ENCODE results near the gene ENPEP. TPM values are rescaled to one million over a fixed set of nuclear protein-coding genes. Genes with fewer than 3 reads are reported as not detected.
"Not testable (repeated sequence)": the region's sequence is repeated elsewhere in the genome, so short reads cannot be mapped to it uniquely, and the experiment has no call there.

Gene ENPEP
- total RNA-seq (2012; rRNA removed) = under 0.01 and 0.22 TPM in 2 replicates

- H3K36me3 ChIP-seq (ENCODE audit: insufficient read depth, low read length) = no peaks in the 10 kb centered on the region
- peak within 1 kb of the TSS; percentile 87 for H3K4me2 ChIP-seq (ENCODE audit: low read length)
- no peaks in the 10 kb centered on the region for H3K9me3 ChIP-seq (replicated peaks; ENCODE audit: low read length)
- peak within 1 kb of the TSS; percentile 51 for H3K9ac ChIP-seq (ENCODE audit: low read depth, low read length)
- H3K4me3 ChIP-seq (ENCODE audit: low read length) = peak within 1 kb of the TSS; percentile 67
- H3K4me1 ChIP-seq (ENCODE audit: control insufficient read depth, insufficient read depth, low read length) = peaks cover 10% of the 10 kb centered on the region
- no peaks in the 10 kb centered on the region for H3K27me3 ChIP-seq (ENCODE audit: control insufficient read depth, insufficient read depth, low read length)
Observed at GRCh38 chr4:110475881-110476818, at the start of gene ENPEP. ENPEP (plus strand) TSS chr4:110476155; CDS start chr4:110476415, 260 bp downstream.

- not testable (repeated sequence) for H3K4me3 ChIP-seq (ENCODE audit: low read length); H3K4me1 ChIP-seq (ENCODE audit: control insufficient read depth, insufficient read depth, low read length); H3K36me3 ChIP-seq (ENCODE audit: insufficient read depth, low read length); H3K4me2 ChIP-seq (ENCODE audit: low read length); H3K27me3 ChIP-seq (ENCODE audit: control insufficient read depth, insufficient read depth, low read length); H3K9me3 ChIP-seq (replicated peaks; ENCODE audit: low read length); H3K9ac ChIP-seq (ENCODE audit: low read depth, low read length)
Observed at GRCh38 chr4:110431805-110432204, 44.1 kb upstream of the ENPEP start.

GRCh38 chr4:110437292-110437691 lies 38.7 kb upstream of the ENPEP start:
- not testable (repeated sequence) for H3K4me3 ChIP-seq (ENCODE audit: low read length); H3K27me3 ChIP-seq (ENCODE audit: control insufficient read depth, insufficient read depth, low read length); H3K4me2 ChIP-seq (ENCODE audit: low read length); H3K4me1 ChIP-seq (ENCODE audit: control insufficient read depth, insufficient read depth, low read length); H3K9me3 ChIP-seq (replicated peaks; ENCODE audit: low read length); H3K36me3 ChIP-seq (ENCODE audit: insufficient read depth, low read length); H3K9ac ChIP-seq (ENCODE audit: low read depth, low read length)

- not testable (repeated sequence) for H3K27me3 ChIP-seq (ENCODE audit: control insufficient read depth, insufficient read depth, low read length); H3K9me3 ChIP-seq (replicated peaks; ENCODE audit: low read length); H3K4me3 ChIP-seq (ENCODE audit: low read length); H3K4me2 ChIP-seq (ENCODE audit: low read length); H3K4me1 ChIP-seq (ENCODE audit: control insufficient read depth, insufficient read depth, low read length); H3K9ac ChIP-seq (ENCODE audit: low read depth, low read length); H3K36me3 ChIP-seq (ENCODE audit: insufficient read depth, low read length)
Observed at GRCh38 chr4:110439209-110439608, 36.7 kb upstream of the ENPEP start.

- Histone ChIP-seq H3K4me1 (ENCODE audit: control insufficient read depth, insufficient read depth, low read length) (no peaks in the 10 kb centered on the region), H3K9me3 (replicated peaks; ENCODE audit: low read length) (no peaks in the 10 kb centered on the region), H3K4me2 (ENCODE audit: low read length) (no peak overlapping the region), H3K9ac (ENCODE audit: low read depth, low read length) (no peak overlapping the region), H3K36me3 (ENCODE audit: insufficient read depth, low read length) (no peaks in the 10 kb centered on the region), H3K4me3 (ENCODE audit: low read length) (no peak overlapping the region), H3K27me3 (ENCODE audit: control insufficient read depth, insufficient read depth, low read length) (peaks cover 7% of the 10 kb centered on the region)
Observed at GRCh38 chr4:110442309-110442708, 33.6 kb upstream of the ENPEP start.

GRCh38 chr4:110442788-110443187 lies 33.2 kb upstream of the ENPEP start:
- no peaks in the 10 kb centered on the region for H3K4me1 ChIP-seq (ENCODE audit: control insufficient read depth, insufficient read depth, low read length)
- H3K4me3 ChIP-seq (ENCODE audit: low read length) = no peak overlapping the region
- no peaks in the 10 kb centered on the region for H3K36me3 ChIP-seq (ENCODE audit: insufficient read depth, low read length)
- no peaks in the 10 kb centered on the region for H3K9me3 ChIP-seq (replicated peaks; ENCODE audit: low read length)
- no peak overlapping the region for H3K4me2 ChIP-seq (ENCODE audit: low read length)
- H3K27me3 ChIP-seq (ENCODE audit: control insufficient read depth, insufficient read depth, low read length) = peaks cover 7% of the 10 kb centered on the region
- no peak overlapping the region for H3K9ac ChIP-seq (ENCODE audit: low read depth, low read length)

- H3K4me1 ChIP-seq (ENCODE audit: control insufficient read depth, insufficient read depth, low read length) = no peaks in the 10 kb centered on the region
- no peaks in the 10 kb centered on the region for H3K36me3 ChIP-seq (ENCODE audit: insufficient read depth, low read length)
- no peak overlapping the region for H3K9ac ChIP-seq (ENCODE audit: low read depth, low read length)
- H3K4me3 ChIP-seq (ENCODE audit: low read length) = no peak overlapping the region
- H3K4me2 ChIP-seq (ENCODE audit: low read length) = no peak overlapping the region
- no peaks in the 10 kb centered on the region for H3K9me3 ChIP-seq (replicated peaks; ENCODE audit: low read length)
- H3K27me3 ChIP-seq (ENCODE audit: control insufficient read depth, insufficient read depth, low read length) = no peaks in the 10 kb centered on the region
Observed at GRCh38 chr4:110449947-110450346, 26.0 kb upstream of the ENPEP start.

GRCh38 chr4:110452546-110452945 lies 23.4 kb upstream of the ENPEP start:
- no peaks in the 10 kb centered on the region for H3K36me3 ChIP-seq (ENCODE audit: insufficient read depth, low read length)
- H3K9me3 ChIP-seq (replicated peaks; ENCODE audit: low read length) = no peaks in the 10 kb centered on the region
- H3K27me3 ChIP-seq (ENCODE audit: control insufficient read depth, insufficient read depth, low read length) = no peaks in the 10 kb centered on the region
- no peak overlapping the region for H3K4me3 ChIP-seq (ENCODE audit: low read length)
- no peaks in the 10 kb centered on the region for H3K4me1 ChIP-seq (ENCODE audit: control insufficient read depth, insufficient read depth, low read length)
- no peak overlapping the region for H3K9ac ChIP-seq (ENCODE audit: low read depth, low read length)
- no peak overlapping the region for H3K4me2 ChIP-seq (ENCODE audit: low read length)

- Histone ChIP-seq H3K4me1 (ENCODE audit: control insufficient read depth, insufficient read depth, low read length) (no peaks in the 10 kb centered on the region), H3K36me3 (ENCODE audit: insufficient read depth, low read length) (no peaks in the 10 kb centered on the region), H3K9me3 (replicated peaks; ENCODE audit: low read length) (no peaks in the 10 kb centered on the region), H3K4me2 (ENCODE audit: low read length) (no peak overlapping the region), H3K9ac (ENCODE audit: low read depth, low read length) (no peak overlapping the region), H3K27me3 (ENCODE audit: control insufficient read depth, insufficient read depth, low read length) (no peaks in the 10 kb centered on the region), H3K4me3 (ENCODE audit: low read length) (no peak overlapping the region)
Observed at GRCh38 chr4:110454441-110454840, 21.5 kb upstream of the ENPEP start.

- no peaks in the 10 kb centered on the region for H3K9me3 ChIP-seq (replicated peaks; ENCODE audit: low read length)
- H3K4me1 ChIP-seq (ENCODE audit: control insufficient read depth, insufficient read depth, low read length) = no peaks in the 10 kb centered on the region
- H3K4me2 ChIP-seq (ENCODE audit: low read length) = no peak overlapping the region
- H3K9ac ChIP-seq (ENCODE audit: low read depth, low read length) = no peak overlapping the region
- H3K4me3 ChIP-seq (ENCODE audit: low read length) = no peak overlapping the region
- H3K27me3 ChIP-seq (ENCODE audit: control insufficient read depth, insufficient read depth, low read length) = no peaks in the 10 kb centered on the region
- no peaks in the 10 kb centered on the region for H3K36me3 ChIP-seq (ENCODE audit: insufficient read depth, low read length)
Observed at GRCh38 chr4:110458494-110459266, 17.3 kb upstream of the ENPEP start.

GRCh38 chr4:110460074-110460746 lies 15.7 kb upstream of the ENPEP start:
- no peak overlapping the region for H3K4me2 ChIP-seq (ENCODE audit: low read length)
- no peaks in the 10 kb centered on the region for H3K27me3 ChIP-seq (ENCODE audit: control insufficient read depth, insufficient read depth, low read length)
- H3K4me1 ChIP-seq (ENCODE audit: control insufficient read depth, insufficient read depth, low read length) = no peaks in the 10 kb centered on the region
- no peak overlapping the region for H3K9ac ChIP-seq (ENCODE audit: low read depth, low read length)
- no peaks in the 10 kb centered on the region for H3K36me3 ChIP-seq (ENCODE audit: insufficient read depth, low read length)
- no peaks in the 10 kb centered on the region for H3K9me3 ChIP-seq (replicated peaks; ENCODE audit: low read length)
- no peak overlapping the region for H3K4me3 ChIP-seq (ENCODE audit: low read length)
